H1 (cell line): Measurements from ENCODE around the gene ELP5. TPM values are rescaled to one million over a fixed set of nuclear protein-coding genes. Genes with fewer than 3 reads are reported as not detected.

Experiments used
- ASH2L ChIP-seq: fragments of 200-600, 300-600 bp; sonication (generic); IDR thresholded peaks from one replicate; pipeline ENCODE4 v1.7.1; 2017; ENCODE audit warnings: low read length
- BCL11A ChIP-seq, 2 experiments: IDR thresholded peaks; one replicate each; pipeline ENCODE4 v1.6.1; 2011; ENCODE audit warnings: low read depth in 2 of 2, low read length in 2 of 2, mild to moderate bottlenecking in 2 of 2
- CREB1 ChIP-seq: IDR thresholded peaks from 2 replicates; pipeline ENCODE4 v1.6.1; 2012; ENCODE audit warnings: inconsistent platforms
- EZH2 ChIP-seq: fragments of 200-600 bp; sonication (generic); IDR thresholded peaks from 2 replicates; pipeline ENCODE4 v1.7.1; 2012; ENCODE audit warnings: low read depth, mild to moderate bottlenecking, moderate library complexity, low read length, inconsistent platforms; ENCODE audit not compliant: severe bottlenecking
- FOSL1 ChIP-seq: IDR thresholded peaks from 2 replicates; pipeline ENCODE4 v1.6.1; 2011; ENCODE audit warnings: mild to moderate bottlenecking, low read depth, low read length, moderate library complexity; ENCODE audit not compliant: insufficient read depth
- TBP ChIP-seq: IDR thresholded peaks from 2 replicates; pipeline ENCODE4 v1.6.1; 2011; ENCODE audit warnings: low read depth, low read length, improper control_type of control experiment
- ZNF274 ChIP-seq: IDR thresholded peaks from 2 replicates; pipeline ENCODE4 v1.7.0; 2012; ENCODE audit warnings: low read length, borderline replicate concordance; ENCODE audit errors: extremely low read depth
- polyA plus RNA-seq, 7 experiments: library from polyadenylated mRNA; depleted of rRNA in 3 of 7; stranded (reverse) in 5 of 7; unstranded in 2 of 7; fragments of >200 nt in 5 of 7; fragments of 200-250 nt in 2 of 7; gene quantifications; 1 replicate in 5 of 7; 2 replicates in 1 of 7; 4 replicates in 1 of 7; pipeline versions ENCODE4 v1.2.1 to v1.2.3, GENCODE V29; 2011 to 2013; ENCODE audit warnings: missing spikeins in 2 of 7, mixed read lengths in 2 of 7
- total RNA-seq: library from RNA; stranded (reverse); fragmentation: NEBNext Ultra II Directional; extraction: Animal tissue kit (Norgen Biotek cat#: 25700); gene quantifications from 2 replicates; pipeline ENCODE4 v1.2.1, GENCODE V29; 2021
- TF ChIP-seq, protein P1 (sequence below): fragments of 300-600 bp; sonication (generic); IDR thresholded peaks from 2 replicates; pipeline ENCODE4 v1.7.1; 2012; ENCODE audit warnings: low read length, moderate library complexity, mild to moderate bottlenecking, inconsistent platforms; ENCODE audit not compliant: insufficient replicate concordance
- TF ChIP-seq, protein P2 (sequence below): IDR thresholded peaks from 2 replicates; pipeline ENCODE4 v1.6.1; 2011; ENCODE audit warnings: low read depth, mild to moderate bottlenecking, low read length; ENCODE audit not compliant: insufficient read depth

The ELP5 gene
- total and polyA plus RNA-seq, 2 of the 8 experiments (the other 6 are each of a cell fraction or from before 2014, with no cell fraction given) = 75.4 to 107 TPM

DNA sequence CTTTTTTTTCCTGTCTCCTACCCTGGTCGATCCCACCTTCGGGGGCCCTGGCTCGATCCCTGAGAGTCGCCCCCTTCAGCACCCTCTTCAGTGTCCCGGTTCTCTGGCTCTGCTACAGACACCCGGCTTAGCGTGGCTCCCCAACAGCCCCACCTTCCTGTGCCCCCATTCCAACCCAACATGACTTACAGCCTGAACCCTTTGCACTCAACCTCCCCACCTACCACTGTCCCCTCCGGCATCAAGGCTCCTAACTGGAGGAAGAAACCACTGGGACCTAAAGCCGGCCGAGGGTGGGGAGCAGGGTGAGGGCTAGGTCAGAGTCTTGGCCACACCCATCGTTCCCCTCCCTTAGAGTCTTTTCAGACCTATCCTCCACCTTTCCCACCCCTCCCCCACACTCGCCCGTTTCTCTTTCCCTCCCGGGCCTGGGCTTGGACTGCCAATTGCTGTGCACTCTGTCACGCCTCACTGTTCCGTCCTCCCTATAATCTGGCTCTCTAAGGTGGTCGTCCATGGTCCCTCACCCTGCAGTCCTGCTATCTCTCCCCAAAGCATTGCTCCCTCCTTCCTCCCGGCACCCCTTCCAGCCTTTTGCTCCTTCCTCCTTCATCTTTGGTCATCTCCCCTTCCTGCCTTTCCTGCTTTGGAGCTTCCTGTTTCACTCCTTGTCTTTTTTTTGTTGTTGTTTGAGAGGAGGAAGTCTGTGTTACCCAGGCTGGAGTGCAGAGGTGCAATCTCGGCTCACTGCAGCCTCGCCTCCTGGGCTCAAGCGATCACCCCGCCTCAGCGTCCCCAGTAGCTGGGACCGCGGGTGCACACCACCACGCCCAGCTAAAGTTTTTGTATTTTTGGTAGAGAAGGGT is 11.2 kb downstream of the ELP5 start (continued):
- TF ChIP-seq, protein P1, sequence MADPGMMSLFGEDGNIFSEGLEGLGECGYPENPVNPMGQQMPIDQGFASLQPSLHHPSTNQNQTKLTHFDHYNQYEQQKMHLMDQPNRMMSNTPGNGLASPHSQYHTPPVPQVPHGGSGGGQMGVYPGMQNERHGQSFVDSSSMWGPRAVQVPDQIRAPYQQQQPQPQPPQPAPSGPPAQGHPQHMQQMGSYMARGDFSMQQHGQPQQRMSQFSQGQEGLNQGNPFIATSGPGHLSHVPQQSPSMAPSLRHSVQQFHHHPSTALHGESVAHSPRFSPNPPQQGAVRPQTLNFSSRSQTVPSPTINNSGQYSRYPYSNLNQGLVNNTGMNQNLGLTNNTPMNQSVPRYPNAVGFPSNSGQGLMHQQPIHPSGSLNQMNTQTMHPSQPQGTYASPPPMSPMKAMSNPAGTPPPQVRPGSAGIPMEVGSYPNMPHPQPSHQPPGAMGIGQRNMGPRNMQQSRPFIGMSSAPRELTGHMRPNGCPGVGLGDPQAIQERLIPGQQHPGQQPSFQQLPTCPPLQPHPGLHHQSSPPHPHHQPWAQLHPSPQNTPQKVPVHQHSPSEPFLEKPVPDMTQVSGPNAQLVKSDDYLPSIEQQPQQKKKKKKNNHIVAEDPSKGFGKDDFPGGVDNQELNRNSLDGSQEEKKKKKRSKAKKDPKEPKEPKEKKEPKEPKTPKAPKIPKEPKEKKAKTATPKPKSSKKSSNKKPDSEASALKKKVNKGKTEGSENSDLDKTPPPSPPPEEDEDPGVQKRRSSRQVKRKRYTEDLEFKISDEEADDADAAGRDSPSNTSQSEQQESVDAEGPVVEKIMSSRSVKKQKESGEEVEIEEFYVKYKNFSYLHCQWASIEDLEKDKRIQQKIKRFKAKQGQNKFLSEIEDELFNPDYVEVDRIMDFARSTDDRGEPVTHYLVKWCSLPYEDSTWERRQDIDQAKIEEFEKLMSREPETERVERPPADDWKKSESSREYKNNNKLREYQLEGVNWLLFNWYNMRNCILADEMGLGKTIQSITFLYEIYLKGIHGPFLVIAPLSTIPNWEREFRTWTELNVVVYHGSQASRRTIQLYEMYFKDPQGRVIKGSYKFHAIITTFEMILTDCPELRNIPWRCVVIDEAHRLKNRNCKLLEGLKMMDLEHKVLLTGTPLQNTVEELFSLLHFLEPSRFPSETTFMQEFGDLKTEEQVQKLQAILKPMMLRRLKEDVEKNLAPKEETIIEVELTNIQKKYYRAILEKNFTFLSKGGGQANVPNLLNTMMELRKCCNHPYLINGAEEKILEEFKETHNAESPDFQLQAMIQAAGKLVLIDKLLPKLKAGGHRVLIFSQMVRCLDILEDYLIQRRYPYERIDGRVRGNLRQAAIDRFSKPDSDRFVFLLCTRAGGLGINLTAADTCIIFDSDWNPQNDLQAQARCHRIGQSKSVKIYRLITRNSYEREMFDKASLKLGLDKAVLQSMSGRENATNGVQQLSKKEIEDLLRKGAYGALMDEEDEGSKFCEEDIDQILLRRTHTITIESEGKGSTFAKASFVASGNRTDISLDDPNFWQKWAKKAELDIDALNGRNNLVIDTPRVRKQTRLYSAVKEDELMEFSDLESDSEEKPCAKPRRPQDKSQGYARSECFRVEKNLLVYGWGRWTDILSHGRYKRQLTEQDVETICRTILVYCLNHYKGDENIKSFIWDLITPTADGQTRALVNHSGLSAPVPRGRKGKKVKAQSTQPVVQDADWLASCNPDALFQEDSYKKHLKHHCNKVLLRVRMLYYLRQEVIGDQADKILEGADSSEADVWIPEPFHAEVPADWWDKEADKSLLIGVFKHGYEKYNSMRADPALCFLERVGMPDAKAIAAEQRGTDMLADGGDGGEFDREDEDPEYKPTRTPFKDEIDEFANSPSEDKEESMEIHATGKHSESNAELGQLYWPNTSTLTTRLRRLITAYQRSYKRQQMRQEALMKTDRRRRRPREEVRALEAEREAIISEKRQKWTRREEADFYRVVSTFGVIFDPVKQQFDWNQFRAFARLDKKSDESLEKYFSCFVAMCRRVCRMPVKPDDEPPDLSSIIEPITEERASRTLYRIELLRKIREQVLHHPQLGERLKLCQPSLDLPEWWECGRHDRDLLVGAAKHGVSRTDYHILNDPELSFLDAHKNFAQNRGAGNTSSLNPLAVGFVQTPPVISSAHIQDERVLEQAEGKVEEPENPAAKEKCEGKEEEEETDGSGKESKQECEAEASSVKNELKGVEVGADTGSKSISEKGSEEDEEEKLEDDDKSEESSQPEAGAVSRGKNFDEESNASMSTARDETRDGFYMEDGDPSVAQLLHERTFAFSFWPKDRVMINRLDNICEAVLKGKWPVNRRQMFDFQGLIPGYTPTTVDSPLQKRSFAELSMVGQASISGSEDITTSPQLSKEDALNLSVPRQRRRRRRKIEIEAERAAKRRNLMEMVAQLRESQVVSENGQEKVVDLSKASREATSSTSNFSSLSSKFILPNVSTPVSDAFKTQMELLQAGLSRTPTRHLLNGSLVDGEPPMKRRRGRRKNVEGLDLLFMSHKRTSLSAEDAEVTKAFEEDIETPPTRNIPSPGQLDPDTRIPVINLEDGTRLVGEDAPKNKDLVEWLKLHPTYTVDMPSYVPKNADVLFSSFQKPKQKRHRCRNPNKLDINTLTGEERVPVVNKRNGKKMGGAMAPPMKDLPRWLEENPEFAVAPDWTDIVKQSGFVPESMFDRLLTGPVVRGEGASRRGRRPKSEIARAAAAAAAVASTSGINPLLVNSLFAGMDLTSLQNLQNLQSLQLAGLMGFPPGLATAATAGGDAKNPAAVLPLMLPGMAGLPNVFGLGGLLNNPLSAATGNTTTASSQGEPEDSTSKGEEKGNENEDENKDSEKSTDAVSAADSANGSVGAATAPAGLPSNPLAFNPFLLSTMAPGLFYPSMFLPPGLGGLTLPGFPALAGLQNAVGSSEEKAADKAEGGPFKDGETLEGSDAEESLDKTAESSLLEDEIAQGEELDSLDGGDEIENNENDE = no peak
- TF ChIP-seq EZH2 (no peak), ASH2L (peak; percentile 52), FOSL1 (no peak), CREB1 (no peak; the same call in 1 of the 2 replicates), TBP (peak; percentile 41; the same call in 1 of the 2 replicates), ZNF274 (no peak), BCL11A (IDR thresholded peaks at IDR 0.05; ENCODE audit: low read depth in 2 of 2, low read length in 2 of 2) (no peak)
- TF ChIP-seq, protein P2, sequence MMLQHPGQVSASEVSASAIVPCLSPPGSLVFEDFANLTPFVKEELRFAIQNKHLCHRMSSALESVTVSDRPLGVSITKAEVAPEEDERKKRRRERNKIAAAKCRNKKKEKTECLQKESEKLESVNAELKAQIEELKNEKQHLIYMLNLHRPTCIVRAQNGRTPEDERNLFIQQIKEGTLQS = no peak
